Suppressor macrophage (primary cell): ENCODE measurements around the gene ARFGEF3.
"Not testable (repeated sequence)": the region's sequence is repeated elsewhere in the genome, so short reads cannot be mapped to it uniquely, and the experiment has no call there.

Experiments
- DNase-seq, 4 experiments: peaks; one replicate each; pipeline ENCODE4 v3.0.0-alpha.2; 2020 to 2022

Gene ARFGEF3

GRCh38 chr6:138310821-138311220 lies 149.1 kb downstream of the ARFGEF3 start:
- DNase-seq: no peak

- no peak for DNase-seq
Observed at GRCh38 chr6:138311268-138311667, 149.5 kb downstream of the ARFGEF3 start.

DNA sequence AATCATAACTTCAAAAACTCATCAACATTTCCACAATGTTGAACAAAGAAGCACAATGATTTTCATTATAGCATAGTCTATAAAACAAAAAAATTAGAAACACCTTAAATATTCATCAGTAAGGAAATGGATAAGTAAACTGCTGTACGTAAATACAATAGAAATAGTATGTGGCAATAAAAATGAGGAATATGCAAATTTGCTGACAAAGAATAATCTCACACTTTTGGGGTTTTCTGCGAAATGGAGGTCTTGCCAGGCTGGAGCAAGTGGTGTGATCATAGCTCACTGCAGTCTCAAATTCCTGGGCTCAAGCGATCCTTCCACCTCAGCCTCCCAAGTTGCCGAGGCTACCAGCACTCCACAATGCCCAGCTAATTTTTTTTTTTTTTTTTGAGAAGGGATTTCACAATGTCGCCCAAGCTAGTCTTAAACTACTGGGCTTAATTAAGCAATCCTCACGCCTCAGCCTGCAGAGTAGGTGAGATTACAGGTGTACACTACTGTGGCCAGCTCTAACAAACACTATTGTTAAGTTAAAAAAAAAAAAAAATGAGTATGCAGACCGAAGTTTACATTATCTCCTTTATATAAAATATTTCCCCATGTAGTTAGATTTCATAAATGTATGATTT lies 157.1 kb downstream of the ARFGEF3 start:
- no peak for DNase-seq

DNA sequence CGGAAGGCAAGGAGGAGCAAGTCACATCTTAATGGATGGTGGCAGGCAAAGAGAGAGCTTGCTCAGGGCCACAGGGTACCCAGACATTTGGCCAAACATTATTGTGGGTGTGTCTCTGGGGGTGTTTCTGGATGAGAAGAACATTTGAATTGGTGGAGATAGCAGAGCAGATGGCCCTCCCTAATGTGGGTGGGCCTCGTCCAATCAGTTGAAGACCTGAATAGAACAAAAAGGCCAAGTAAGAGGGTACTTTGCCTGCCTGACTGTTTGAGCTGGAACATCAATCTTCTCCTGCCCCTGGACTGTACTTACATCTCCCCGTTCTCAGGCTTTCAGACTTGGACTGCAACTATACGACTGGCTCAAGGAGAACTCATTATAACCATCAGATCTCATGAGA lies 160.2 kb downstream of the ARFGEF3 start:
- DNase-seq: no peak

GRCh38 chr6:138323821-138324220 lies 162.1 kb downstream of the ARFGEF3 start:
- no peak for DNase-seq

- DNase-seq: no peak
Observed at GRCh38 chr6:138328210-138328609, 166.5 kb downstream of the ARFGEF3 start.

GRCh38 chr6:138330763-138331162 lies 169.0 kb downstream of the ARFGEF3 start:
- no peak for DNase-seq

DNA sequence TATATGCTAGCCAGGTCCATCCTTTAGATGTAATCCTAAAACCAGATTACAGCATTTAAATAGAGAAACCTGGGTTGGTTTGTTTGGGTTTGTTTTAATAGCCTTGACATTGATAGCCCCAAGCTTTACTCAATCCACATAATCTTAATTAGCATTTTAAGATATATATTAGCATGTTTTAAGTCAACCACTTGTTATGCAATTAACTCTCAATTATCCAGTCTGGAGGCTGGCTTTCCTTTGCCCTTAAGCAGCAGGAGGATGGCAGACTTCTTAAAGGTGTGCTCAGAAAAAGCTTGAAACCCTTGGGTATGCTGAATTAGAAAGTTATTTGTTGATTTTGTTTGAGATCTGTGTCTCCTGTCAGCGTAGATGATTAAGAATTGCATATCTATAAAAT lies 169.7 kb downstream of the ARFGEF3 start:
- DNase-seq: no peak

DNA sequence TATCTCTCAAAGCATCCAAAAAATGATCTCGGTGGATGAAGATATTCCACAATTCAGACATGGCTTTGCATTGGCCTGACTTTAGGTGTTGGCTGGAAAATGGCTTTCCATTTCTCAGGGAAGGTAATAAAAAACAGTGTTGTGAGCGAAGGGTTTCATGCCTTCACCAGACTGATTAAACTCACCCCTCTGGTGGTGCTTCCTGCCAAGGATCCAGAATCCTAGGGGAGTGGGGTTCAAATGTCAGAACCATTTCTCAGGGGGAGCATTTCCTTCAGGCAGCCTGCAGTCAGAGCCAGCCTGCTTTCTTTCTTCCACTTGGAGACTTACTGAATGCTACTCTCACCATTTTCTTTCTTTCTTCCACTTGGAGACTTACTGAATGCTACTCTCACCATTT lies 170.2 kb downstream of the ARFGEF3 start:
- no peak for DNase-seq

DNA sequence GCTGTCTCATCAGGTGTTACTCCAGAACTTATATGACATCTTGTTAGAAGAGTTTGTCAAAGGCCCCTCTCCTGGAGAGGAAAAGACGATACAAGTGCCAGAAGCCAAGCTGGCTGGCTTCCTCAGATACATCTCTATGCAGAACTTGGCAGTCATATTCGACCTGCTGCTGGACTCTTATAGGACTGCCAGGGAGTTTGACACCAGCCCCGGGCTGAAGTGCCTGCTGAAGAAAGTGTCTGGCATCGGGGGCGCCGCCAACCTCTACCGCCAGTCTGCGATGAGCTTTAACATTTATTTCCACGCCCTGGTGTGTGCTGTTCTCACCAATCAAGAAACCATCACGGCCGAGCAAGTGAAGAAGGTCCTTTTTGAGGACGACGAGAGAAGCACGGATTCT lies 172.3 kb downstream of the ARFGEF3 start:
- DNase-seq: no peak

- no peak for DNase-seq
Observed at GRCh38 chr6:138334963-138335362, 173.2 kb downstream of the ARFGEF3 start.

- DNase-seq: no peak
Observed at GRCh38 chr6:138336221-138336620, 174.5 kb downstream of the ARFGEF3 start.

DNA sequence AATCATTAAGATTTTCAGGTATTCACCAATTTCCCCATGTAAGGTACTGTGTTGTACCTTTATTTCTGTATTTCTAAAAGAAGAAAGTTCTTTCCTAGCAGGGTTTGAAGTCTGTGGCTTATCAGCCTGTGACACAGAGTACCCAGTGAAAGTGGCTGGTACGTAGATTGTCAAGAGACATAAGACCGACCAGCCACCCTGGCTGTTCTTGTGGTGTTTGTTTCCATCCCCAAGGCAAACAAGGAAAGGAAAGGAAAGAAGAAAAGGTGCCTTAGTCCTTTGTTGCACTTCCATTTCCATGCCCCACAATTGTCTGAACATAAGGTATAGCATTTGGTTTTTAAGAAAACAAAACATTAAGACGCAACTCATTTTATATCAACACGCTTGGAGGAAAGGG lies 175.3 kb downstream of the ARFGEF3 start:
- no peak for DNase-seq

DNA sequence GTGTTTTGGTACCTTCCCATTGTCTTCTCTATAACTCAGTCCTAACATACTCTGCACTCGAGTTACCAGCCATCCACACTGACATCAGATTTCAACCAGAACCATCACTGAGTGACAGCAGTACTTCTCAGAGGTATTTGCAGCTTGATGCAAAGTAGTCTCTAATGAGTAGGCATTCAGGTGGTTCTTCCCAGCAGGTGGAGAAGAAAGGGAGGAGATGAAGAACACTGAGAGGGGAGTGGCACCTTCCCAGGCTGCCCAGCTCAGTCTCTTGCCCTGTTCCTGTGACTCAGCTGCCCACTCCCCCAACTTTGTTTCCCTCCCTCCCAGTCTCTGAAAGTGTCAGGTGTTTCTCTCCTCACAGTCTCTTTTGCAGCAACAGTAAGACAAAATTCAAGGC lies 177.3 kb downstream of the ARFGEF3 start:
- DNase-seq: no peak

DNA sequence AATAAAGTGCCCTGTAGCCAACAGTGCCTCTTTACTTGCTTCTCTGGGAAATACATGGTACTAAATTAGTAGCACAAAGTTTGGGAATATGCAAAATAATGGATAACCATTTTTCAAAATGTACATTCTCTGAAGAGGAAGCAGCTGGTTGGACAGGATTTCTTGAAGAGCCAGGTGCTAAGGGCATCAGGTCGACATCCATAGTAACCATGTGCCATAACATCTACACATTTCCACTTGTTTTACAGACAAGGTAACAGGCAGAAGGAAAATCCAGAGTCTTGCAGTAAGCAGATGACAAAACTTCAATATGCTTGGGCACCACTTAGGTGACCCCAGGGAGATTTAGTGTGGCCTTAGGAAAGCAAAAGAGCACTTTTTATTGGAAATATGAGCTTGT lies 179.4 kb downstream of the ARFGEF3 start:
- no peak for DNase-seq

GRCh38 chr6:138343112-138343511 lies 181.4 kb downstream of the ARFGEF3 start:
- DNase-seq: no peak

- DNase-seq: no peak
Observed at GRCh38 chr6:138345565-138346285, 184.0 kb downstream of the ARFGEF3 start.

GRCh38 chr6:138346302-138347195 lies 184.8 kb downstream of the ARFGEF3 start:
- DNase-seq: no peak

- no peak for DNase-seq
Observed at GRCh38 chr6:138347864-138348263, 186.1 kb downstream of the ARFGEF3 start.

DNA sequence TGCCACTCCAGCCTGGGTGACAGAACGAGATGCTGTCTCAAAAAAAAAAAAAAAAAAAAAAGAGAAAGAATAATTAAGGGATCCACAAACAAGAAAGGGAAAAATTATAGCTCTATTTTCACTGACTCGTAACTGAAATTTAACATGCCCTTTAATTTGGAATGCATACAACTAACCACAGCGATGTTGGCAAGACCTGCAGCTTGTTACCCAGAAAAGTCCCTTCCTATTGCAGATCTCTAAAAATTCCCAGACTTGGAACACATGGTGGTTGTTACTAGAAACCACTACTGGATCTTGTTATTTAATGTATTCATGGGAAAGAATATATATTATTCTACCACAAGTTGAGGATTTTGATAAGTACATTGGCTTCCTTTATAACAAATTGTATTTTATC lies 188.2 kb downstream of the ARFGEF3 start:
- no peak for DNase-seq

- no peak for DNase-seq
Observed at GRCh38 chr6:138357928-138358327, 196.2 kb downstream of the ARFGEF3 start.

- DNase-seq: not testable (repeated sequence)
Observed at GRCh38 chr6:138368684-138369083, 206.9 kb downstream of the ARFGEF3 start.

DNA sequence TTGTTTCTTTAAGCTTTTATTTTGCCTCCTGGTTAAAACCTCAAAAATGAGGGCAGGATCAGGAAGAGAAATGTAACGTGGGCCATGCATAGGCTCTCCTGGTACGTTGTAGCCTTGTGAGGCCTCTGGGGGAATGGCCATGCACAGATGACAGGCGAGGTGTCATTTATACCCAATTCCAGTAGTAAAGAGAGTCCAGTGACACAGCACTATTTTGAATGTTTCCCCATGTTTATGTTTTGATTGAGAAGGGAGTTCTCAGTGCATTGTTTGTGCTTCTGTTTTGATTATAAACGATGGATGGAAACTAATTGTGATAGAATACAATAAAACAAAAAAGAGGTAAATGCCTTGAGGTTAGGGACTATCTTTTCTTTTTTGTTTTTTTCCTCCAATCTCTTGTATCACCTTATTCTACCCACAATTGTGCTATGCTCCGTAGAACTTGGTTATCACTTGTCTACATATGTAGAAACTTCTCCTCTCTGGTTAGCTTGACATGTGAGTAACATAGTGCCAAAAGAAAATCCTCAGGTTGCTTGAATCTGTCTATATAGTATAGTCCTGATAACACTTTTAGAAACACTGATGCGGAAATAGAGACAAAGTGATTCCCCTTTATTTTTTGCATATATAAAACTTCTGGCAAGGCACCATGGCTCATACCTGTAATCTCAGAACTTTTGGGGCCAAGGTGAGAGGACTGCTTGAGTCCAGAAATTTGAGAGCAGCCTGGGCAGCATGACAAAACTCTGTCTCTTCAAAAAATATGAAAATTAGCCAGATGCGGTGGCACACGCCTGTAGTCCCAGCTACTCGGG lies 209.1 kb downstream of the ARFGEF3 start:
- no peak for DNase-seq
